Measurements from ENCODE around the gene TWF2.

Gene TWF2

DNA sequence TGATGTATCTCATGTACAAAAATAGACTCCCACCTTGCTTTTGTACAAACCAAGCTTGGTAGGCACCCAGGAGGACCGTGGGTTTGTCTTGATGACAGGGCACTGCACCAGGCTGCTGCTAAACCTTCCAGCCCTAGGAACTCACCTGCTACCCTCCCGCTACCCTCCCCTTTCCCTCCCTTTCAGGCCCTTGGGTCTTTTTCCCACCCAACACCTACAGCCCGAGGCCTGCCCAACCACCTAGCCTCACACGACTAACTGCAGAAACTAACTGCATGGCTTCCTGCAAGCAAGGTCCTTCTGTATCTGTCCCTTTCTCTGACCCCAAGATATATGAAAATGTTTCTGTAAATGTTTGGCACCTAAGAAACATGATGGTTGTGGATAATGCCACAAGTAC, 17.7 kb upstream of the TWF2 start:
- DNase-seq, result no peak

DNA sequence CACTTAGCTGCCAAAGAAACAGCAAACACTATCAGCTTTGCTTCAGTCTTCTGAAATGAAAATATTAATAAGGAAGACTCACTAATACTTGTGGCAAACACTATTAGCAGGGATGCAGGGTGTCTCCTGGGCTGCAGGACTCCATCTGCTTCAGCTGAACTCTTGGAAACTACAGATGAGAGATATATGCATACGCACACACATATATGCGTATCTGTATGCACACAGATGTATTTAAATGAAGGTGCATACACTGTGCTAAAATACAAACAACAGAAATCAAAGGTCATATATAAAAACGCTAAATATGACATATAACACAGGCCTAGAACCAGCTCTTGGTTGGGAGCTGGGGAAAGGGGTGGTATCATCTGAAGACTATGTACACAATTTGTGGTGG, 17.2 kb upstream of the TWF2 start:
- DNase-seq, result no peak

GRCh38 chr3:52254608-52255007, 15.7 kb upstream of the TWF2 start:
- DNase-seq, result no peak

GRCh38 chr3:52253314-52254304, 14.7 kb upstream of the TWF2 start:
- no peak for DNase-seq

GRCh38 chr3:52250122-52250521, 11.2 kb upstream of the TWF2 start:
- no peak for DNase-seq

- no peak for DNase-seq
Measured at GRCh38 chr3:52249683-52250082, 10.7 kb upstream of the TWF2 start.

DNA sequence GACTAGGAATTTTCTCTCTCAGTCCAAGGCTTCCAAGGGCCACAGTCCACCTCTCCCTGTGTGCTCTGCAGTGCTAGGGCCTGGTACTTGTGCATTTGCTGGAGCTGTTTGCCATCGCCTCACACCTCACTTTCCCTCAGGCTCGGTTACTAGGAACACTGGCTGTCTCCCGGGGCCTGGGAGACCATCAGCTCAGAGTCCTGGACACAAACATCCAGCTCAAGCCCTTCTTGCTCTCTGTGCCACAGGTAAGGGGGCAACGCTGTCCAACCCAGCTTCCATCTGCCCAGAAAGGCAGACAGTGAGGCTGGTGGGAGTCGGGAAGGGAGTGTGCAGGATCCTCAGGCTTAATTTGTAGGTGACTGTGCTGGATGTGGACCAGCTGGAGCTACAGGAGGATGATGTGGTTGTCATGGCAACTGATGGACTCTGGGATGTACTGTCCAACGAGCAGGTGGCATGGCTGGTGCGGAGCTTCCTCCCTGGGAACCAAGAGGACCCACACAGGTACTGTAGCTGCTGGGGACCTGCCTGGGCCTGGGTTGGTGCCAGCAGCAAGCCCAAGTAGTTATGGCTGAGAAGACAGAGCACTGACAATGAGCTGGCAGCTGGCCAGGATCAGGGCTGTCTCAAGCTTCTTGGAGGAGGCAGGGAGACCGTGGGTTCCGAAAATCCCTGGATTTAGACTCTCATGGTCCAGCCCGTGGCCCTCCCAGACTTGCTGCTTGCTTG, 10.0 kb upstream of the TWF2 start:
- DNase-seq, result no peak

DNA sequence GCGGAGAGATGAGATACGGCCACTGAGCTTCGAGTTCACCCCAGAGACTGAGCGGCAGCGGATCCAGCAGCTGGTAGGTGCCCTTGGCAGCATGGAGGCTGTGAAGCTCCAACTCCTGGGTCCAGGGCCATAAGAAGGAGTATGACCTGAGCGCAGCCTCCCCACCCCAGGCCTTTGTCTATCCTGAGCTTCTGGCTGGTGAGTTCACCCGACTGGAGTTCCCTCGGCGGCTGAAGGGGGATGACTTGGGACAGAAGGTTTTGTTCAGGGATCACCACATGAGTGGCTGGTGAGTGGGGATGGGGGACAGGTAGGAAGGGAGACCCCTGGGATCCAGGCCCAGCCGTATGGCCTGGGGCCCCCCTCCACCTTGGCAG, 9.2 kb upstream of the TWF2 start:
- no peak for DNase-seq

DNA sequence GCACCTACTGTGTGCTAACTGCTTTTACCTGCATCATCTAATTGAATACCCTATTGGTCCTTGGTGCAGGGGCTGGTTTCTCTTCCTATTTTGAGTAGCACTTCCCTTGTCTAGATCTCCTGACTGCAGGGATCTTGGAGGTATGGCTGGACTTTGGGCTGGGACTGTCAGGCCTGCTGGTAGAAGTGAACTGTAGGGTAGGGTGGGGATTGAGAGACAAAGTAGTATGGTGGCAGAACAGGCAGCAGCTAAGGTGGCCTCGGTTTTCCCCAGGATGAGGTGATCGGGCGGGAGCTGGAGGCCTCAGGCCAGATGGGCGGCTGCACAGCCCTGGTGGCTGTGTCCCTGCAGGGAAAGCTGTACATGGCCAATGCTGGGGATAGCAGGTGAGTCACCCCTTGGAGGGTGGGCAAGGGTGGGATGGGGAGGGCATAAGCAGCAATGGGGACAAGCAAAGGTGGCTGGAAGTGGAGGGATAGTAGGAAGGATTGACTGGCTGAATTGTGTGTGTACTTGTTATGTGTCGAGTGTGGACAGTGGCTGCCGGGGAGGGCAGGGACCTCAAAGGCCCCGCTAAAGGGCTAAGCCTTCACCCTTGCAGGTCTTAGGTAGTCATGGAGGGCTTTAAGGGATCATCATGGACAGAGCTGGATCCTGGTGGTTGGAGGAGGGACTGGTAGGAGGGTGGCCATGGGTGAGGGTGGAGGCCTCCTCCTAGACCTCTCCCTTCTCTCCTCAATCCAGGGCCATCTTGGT, 8.6 kb upstream of the TWF2 start:
- no peak for DNase-seq

DNA sequence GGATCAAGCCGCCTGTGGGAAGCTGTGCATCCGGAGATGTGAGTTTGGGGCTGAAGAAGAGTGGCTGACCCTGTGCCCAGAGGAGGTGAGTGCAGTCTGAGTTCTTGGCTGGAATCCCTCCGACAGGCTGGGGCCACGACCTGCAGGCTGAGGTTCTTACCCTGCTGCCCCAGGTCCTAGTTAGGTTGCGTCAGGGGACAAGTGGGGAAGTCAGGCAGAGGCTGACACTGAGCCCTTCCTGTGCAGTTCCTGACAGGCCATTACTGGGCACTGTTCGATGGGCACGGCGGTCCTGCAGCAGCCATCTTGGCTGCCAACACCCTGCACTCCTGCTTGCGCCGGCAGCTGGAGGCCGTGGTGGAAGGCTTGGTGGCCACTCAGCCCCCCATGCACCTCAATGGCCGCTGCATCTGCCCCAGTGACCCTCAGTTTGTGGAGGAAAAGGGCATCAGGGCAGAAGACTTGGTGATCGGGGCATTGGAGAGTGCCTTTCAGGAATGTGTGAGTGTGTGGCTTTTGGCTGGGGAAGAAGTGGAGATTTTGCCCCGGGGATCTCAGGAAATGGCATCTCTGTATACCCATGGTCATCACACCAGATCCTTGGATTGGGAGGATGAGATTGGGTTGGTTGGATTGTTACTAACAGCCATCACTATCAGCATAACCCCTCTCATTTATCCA, 7.9 kb upstream of the TWF2 start:
- DNase-seq, result no peak

DNA sequence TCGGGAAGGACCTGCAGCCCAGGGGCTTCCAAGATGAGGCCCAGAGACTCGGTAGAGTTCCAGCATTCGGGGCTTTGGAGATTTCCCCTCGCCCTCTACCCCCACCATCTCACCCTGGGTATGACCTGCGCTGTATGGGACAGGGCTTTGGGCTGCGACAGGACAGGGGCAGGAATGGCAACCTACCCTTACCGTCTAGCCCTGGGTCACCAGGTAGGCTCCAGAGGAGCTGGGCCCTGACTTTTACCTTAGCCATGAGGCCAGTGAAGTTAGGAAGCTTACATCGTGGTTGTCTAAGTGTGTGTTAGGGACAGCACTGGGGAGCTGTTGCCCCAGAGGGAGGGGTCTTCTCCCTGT, 7.3 kb upstream of the TWF2 start:
- no peak for DNase-seq

DNA sequence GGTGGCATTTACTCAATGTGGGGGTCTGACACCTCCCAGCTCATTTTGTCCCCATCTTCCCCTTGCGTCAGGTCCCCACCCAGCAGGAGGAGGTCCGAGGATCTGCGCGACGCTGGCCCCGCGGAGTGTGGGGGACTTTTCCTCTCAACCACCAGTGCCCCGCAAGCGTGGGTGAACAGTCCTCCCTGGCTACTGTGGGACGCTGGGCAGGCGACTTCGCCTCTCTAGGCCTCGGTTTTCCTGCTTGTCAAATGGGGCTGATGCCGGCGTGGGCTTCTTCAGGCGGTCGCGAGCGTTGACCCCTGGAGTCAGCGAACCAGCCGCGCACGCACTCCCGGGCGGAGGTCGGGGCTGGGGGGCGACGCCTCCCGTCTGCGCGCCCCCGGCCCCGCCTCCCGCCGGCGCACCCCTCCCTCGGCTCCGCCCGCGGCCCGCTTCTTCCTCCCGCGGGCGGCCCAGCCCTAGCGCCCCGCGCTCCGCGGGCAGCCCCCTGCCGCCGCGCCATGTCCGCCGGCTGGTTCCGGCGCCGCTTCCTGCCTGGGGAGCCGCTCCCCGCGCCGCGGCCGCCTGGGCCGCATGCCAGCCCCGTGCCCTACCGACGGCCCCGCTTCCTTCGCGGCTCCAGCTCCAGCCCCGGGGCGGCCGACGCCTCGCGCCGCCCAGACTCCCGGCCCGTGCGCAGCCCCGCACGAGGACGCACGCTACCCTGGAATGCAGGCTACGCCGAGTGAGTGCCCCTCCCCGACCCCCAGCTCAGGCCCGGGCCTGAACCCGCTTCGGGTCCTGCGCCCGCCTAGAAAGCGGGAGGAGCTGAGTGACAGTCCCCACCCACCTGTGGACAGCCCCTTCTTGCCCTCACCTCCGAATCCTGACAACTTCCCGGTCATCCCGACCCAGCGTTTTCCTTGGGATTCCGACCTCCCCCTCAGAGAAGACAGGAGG, 6.6 kb upstream of the TWF2 start, which contains the start of gene PPM1M:
Gene PPM1M (plus strand): TSS at position 438 of the 942 bp plus-strand sequence. CDS start 66 bp downstream, at position 504.
- DNase-seq, result peak; percentile 38

DNA sequence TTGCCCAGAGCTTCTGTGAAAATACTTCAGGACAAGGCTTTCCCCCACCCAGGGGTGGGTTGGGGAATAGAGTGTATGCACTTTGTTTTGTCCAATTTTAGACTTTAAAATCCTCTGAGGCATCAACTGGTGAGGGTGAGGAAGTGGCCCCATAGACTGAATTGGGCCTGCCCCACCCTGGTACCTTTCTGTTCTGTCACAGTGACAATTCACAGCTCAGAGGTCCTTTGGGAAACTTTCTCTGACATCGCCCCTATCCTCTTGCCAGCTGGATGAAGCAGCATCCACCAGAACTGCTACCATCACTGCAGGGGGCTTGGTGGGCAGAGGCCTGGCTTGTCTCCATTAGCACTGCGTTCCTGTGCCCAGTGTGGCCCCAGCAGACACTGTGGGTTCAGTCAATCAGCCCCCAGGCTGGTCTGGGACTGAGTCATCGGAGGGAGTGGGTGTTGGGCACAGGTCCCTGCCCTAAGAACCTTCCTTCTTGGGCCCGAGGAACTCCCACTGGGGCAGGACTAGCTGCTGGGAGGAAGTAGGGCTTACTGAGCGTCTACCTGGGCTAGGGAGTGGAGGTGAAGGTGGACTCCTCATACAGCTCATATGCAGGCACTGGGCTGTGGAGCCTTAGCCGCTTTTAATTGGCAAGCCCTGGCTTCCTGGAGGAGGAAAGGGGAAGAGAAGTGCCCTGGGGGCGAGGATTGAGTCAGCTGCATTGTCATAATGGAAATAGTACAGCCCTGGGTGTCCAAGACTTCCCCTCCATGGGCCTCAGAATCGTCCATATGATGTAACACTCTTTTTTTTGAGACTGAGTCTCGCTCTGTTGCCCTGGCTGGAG, 5.1 kb upstream of the TWF2 start:
- DNase-seq, result peak; percentile 84

GRCh38 chr3:52242039-52242438, 3.1 kb upstream of the TWF2 start:
- no peak for DNase-seq

GRCh38 chr3:52240886-52241370, 2.0 kb upstream of the TWF2 start:
- no peak for DNase-seq

GRCh38 chr3:52240059-52240885, 1.3 kb upstream of the TWF2 start:
- peak; percentile 14 for DNase-seq

DNA sequence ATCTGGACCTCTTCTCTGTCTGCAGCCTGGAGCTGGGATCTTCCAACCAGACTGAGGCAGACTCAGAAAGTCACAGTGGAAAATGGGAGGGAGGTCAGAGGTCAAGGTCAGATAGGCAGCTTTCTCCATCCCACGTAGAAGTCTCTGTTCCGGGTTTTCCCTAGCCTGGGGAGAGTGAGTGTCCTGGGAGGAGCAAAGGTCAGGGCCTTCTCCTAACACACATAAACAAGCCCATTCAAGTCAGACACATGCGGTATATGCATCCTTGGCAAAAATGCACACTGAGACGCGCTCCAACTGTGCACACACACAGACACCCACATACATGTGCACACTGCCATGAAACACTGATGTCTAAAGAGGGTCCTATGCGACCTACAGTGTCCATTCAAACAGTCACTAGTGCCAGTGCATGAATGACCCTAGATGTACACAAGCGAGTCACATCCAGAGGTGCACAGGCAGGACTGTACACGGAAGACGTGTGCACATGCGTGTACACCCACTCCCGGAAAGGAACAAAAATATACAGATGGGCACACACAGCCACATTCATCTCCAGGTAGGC, 681 bp downstream of the TWF2 start:
- peak; percentile 39 for DNase-seq

DNA sequence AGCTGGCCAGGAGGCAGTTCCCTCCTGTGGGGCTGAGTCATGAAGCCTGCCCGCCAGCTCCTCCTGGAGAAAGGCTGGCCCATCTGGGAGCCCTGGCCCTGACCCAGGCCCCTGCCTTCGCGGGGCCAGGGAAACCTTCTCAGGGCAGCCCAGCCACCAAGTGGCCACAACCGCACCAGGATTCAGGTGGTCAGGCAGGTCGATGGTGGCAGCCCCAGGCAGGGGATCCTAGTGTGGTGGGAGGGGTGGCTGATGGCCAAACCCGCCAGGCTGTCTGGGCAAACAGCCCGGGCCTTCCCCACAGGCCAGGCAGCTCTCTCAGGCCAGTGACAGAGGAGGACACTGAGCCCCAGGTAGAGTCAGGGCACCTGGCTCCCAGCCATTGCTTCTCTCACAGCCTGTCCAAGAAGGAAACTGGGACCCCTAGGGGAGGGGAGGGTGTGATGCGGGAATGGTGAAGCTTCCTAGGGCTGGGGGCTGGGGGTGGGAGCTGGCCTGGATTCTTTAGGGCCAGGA, 1.2 kb downstream of the TWF2 start:
- peak; percentile 82 for DNase-seq

All from T1000 (cell line).